Stimulated activated naive CD4-positive, alpha-beta T cell treated with Interleukin-2 at 50 U/mL for 16 hours (primary cell): ENCODE results near the gene PRPF38B.

Experiments used
- DNase-seq: peaks from one replicate; lab custom pipeline; 2025; lab: John Stamatoyannopoulos, UW

The PRPF38B gene

DNA sequence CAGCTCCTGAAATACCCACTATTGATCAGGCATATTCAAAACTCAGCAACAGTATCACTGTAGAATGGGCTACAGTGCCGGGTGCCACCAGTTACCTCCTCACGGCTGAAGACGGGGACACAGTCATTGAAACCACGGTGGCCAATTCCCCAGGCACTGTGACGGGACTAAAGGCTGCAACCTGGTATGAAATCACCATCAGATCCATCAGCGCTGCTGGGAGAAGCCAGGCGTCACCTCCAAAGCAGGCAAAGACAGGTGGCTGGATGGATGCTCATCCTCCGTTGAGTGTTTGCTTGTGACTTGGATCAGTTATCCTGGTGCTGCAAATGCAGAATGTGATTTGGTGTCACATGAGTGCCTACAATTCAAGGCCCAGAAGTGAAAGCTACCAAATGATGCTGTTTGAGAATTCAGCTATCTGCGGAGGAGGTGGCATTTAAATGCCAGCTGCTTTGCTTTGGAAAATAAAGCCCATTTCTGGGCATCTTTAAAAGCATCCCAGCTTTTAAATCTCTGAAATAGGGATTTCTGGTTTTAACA, 25.7 kb downstream of the PRPF38B start:
- DNase-seq: no peak

GRCh38 chr1:108718927-108719655, 27.0 kb downstream of the PRPF38B start:
- no peak for DNase-seq

DNA sequence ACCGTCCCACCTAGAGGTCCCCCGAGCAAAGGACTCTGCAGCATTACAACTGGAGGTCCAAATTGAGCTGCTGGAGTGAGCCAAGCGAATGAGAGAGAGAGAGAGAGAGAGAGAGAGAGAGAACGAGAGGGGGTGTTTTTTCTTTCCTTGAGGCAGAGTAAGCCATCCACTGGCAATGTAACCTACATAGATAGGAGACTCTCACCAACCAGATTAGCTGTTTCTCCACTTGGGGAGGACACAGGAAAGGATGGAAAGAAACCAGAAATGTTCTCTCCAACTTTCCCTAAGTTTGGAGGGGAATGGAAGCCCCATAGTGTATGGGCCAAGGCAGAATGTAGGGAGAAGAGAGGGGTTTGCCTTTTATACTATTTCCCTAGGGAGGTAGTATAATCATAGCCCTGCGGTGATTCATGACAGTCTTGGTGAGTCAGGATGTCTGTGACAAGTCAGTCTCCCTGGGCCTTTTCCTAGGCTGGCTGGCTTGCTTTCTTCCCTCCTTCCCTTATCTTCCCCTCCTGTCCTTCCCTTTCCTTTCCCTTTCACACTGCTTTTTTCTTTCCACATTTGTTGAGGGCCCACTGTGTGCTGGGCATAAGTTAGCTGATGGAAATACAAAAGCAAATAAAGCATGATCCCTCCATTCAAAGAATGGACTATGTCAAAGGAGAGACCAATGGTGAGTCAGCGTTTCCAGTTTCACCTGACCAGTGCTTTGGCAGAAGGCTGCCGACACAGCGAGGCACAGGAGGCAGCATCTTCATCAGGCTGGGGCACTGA, 27.7 kb downstream of the PRPF38B start:
- no peak for DNase-seq

DNA sequence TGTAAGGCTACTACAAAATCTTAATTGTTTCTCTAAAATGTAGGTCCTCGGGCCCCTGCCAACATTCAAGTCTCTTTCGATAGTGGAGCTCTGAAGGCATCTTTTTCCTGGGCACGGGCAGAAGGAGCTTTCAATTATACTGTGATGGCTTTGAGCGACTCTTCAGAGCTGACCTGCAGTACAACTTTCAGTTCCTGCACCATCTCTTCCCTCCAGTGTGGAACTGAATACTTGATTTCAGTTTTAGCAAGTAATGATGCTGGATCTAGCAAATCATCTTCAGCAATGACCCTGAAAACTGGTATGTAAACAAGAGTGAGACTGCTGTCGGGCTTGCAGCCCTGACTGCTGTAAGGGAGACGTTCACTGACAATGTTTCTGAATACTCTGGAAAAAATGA, 30.2 kb downstream of the PRPF38B start:
- DNase-seq: no peak

GRCh38 chr1:108725906-108726305, 33.8 kb downstream of the PRPF38B start:
- no peak for DNase-seq

- no peak for DNase-seq
These were observed 36.3 kb downstream of the PRPF38B start for GRCh38 chr1:108728327-108728923.

DNA sequence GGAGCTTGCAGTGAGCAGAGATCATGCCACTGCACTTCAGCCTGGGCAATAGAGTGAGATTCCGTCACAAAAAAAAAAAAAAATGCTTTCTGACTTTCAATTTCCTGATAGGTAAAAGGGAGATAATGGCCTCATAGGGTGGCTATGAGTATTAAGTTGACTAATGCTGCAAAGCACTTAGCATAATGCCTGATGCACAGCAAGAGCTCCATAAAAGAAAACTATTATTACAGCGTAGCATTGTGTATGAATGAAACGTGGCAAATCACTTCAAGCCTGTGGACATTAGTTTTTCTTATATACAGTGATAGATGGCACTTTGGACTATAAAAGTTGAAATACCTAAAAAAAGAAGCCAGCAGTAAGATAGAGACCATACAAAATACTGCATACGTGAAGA, 37.4 kb downstream of the PRPF38B start:
- no peak for DNase-seq

GRCh38 chr1:108732398-108732797, 40.3 kb downstream of the PRPF38B start:
- DNase-seq: no peak

DNA sequence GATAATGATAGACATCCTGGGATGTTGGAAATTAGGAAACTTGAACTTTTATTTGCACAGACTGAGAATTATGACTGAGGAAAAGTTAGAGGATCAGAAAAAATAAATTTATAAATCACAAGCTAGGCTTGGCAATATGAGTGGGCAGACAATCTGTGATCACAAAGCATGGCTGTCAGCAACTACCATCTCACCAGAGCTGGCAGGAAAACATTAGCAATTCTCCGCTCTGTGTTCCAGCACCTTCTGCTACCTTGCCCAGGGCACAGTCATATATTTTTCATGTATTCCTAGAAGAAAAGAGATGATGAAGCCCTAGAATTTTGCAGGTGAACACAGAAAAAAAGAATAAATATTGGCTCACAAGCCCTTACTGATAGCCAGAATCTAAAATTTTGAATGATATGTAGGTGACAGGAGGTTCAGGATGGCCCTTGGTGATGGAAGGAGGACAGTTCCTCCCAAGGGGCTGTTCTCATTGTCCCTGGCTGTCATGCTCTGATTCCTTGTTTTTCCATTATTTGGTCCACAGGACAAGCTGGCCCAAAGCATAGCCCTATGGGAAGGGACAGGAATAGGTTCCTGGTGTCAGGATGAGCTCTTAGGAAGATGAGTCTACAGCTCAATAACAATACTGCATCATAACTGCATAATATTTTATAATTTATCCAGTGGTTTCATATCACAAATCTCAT, 42.2 kb downstream of the PRPF38B start:
- no peak for DNase-seq

DNA sequence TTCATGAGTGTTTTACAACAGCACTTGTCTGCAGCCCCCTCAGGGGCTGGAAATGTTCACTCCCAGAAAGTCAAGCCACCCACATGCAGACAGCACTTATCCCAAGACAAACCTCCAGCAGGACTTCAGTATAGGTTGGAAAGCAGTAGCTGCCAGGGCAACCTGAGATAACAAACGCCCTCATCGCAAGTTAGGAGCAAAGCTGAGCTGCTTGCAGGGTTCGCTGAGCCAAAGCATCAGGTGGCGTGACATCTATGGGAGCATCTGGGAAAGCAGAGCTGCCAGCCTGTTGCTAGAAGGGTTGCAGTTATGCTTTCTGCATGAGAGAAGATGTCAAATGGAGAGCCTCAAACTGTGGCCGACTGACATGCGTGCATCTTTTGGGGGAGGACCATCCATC, 50.1 kb downstream of the PRPF38B start:
- no peak for DNase-seq

DNA sequence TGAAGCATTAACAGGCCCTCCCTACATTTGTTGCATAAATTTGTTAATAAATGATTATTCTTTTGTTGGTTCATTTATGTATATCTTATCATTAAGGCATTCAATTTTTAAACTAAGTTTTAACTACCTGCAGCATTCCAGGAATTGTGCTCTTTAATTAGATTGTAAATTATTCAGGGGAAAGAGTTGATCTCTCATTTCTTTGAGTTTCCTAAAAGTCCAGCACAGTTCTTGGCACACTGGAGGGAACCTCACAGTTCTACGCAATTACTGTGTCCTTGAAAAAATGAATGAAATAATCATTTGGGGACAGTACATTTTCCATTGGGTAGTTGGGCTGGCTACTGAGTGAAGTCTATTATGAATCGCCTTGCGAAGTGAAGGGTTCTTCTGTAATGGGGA, 53.9 kb downstream of the PRPF38B start:
- DNase-seq: no peak

DNA sequence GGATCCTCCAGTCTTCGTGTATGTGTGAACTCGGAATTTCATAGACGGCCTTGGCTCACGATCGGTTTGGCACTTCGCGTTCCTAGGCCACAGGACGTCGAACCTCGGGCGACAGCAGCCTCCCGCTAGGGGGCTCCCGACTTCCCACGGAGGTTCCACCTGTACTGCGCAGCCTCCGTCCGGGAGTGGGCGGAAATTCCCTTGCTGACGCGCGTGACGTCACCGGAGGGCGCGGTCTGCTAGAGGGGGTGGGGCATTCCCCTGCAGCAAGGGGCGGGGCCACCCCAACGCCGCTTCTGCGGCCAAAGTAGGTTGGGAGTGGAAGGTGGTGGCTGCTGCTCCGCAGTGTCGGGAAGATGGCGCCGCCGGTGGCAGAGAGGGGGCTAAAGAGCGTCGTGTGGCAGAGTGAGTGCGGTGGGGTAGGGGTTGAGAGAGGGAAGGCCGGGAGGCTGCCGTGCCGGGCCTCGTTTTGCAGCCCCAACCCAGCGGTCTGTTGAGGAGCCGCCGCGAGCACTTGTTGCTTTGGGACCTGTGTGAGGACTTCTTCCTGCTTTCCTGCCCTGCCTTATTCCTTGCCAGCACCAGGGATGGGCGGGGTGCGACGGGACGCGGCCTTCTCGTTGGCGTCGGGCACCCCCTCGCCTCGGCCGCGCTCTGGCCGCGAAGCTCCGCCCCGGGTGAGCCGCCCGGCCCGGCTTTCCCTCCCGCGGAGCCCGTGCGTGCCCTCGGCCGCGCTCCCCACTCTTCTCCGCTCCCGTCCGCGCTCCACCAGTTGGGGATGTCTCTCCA, 54.5 kb downstream of the PRPF38B start, which contains the start of gene STXBP3:
Gene STXBP3 (plus strand): TSS at position 293 of the 789 bp plus-strand sequence. CDS start 64 bp downstream, at position 357.
- DNase-seq: peak; percentile 98

DNA sequence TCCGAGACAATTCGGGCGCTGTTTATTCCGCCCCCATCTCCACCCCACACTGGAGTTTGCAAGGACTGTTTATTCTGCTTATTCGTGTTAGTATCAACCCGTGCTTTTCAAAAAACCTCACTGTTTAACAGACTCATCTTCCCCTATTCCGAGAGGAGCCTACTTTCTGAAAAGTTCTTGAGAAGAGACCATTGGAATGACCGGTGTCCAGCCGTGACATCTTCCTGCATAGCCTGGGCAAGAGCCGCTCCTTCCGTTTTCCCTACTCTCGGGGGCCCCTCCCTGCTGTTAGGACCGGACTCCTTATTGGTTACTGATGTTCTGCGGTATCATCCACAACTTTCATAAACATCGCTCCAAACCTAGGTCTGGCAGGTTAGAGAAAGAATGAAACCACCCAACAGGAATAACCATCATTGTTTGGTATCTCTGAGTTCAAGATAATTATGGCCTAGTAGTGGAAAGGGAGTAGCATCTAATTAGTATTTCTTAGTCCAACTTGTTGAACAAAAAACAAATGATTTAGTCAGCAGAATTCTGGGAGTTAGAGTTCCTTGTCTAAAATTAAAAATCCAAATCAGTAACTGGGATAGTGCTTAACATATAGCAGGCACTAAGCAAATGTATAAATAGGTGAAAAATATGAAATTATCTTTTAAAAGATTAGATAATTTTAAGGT, 55.2 kb downstream of the PRPF38B start:
- peak; percentile 20 for DNase-seq

DNA sequence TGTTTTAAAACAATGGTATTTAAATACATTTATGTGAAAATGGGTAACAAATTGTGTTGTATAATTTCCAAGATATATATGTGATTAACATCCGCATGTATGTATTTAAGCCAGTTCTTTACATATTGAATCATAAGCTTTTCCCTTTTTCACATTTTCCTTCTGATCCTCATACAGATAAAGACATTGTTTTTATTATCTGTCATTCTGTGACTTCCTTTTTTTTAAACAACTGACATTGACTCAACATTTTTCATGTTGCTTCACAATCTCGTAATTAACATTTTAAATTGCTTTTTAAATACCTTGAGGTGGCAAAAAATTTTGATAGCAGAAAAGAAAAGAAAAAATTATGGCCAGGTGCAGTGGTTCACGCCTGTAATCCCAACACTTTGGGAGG, 55.8 kb downstream of the PRPF38B start:
- no peak for DNase-seq

DNA sequence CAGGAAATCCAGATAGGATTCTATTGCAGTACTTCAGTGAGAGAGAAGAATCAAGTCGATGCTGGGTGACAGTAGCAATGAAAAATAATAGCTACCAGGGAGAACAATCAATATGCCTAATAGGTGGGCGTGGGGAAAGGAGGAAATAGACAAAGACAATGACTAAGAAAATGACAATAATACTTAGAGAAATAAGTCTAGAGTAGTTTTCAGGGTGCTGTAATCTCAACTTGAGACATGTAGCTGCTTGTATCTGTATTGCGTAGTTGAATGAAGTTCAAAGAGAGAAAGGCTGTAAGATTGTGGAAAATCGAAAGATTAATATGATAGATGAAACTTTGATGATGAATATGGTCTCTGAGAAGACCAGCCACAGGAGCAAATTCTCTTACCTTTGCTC, 57.0 kb downstream of the PRPF38B start:
- no peak for DNase-seq

DNA sequence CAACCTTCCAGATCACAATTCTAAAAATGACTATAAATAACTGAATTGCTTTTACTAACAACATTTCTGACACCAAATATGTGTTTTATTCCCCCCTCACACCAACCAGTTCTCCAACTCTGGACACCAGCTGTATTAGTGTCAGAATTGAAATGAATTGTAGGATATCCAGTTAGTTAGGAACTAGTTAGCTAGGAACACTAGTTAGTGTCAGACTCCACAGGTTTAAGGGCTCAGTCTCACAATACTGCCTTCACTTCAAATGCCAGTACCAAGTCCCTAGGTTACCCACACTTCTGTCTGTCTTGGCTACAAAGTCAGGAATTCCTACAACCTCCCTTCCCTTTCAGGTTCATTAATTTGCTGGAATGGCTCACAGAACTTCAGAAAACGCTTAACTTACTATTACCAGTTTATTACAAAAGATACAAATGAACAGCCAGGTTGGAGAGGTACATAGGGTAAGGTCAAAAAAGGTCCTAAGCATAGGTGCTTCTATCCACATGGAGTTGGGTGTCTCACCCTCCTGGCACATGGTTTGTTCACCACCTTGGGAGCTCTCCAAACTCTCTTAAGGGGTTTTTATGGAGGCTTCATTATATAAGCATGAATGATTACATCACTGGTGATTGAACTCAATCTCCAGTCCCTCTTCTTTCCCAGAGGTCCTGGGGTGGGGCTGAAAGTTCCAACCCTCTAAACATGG, 58.5 kb downstream of the PRPF38B start:
- no peak for DNase-seq
